Measurements from ENCODE around the gene CFAP97.
"Not testable (repeated sequence)": the region's sequence is repeated elsewhere in the genome, so short reads cannot be mapped to it uniquely, and the experiment has no call there.

CFAP97 gene

DNA sequence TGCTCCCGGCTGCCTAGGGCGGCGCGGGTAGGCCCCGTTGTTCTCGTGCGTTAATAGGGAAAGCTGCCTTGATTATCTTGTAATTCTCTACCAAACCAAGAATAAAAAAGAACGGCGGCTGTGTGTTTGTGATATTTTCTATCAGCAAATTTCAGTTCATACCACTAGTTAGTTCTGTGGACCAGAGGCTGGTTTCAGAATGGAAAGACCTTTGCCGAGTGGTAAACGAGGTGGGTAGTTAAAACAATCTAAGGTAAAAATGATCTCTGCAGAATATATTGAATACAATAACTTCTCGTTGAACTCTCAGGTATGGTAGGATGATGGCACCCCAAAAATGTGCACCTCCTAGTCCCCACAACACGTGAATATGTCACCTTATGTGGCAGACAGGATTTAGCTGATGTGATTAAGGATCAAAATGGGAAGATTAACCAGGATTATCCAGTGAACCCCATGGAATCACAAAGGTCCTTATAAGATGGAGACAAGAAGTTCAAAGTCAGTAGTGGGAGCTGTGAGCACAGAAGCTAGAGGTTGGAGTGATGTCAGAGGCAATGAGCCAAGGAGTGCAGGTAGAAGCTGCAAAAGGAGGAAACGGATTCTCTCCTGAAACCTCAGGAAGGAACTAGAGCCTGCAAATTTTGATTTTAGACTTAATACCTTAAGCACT, 574 bp upstream of the CFAP97 start:
- peak overlapping the region; percentile 96 for H2AFZ ChIP-seq (ENCODE audit: low read depth, low read length)
- peak overlapping the region; percentile 60 for H3K4me3 ChIP-seq (ENCODE audit: low read length)
- peaks cover 16% of the 10 kb centered on the region for H3K4me1 ChIP-seq (ENCODE audit: insufficient read depth, low read length)
- no peaks in the 10 kb centered on the region for H3K9me3 ChIP-seq (ENCODE audit: low read length)
- peaks cover 3% of the 10 kb centered on the region for H3K36me3 ChIP-seq (ENCODE audit: insufficient read depth, low read length)
- no peaks in the 10 kb centered on the region for H3K27me3 ChIP-seq (ENCODE audit: insufficient read depth, low read length)

DNA sequence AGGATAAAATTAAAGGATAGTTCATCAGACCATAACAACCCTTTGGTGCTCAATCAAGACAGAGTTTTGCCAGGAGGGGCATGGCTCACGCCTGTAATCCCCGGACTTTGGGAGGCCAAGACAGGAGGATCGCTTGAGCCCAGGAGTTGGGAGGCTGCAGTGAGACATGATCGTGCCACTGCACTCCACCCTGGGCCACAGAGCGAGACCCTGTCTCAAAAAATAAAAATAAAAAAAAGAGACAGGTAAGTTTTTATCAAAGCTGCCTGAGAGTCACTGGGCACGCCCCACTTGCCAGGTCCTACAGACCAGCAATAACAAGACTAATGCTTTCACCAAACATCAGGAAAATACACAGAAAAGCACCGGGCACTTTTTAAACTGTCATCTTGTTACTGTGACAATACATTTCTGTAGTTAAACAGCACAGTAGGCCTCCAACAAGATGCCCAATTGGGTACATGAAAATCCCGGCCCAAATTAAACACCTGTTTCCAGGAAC, 765 bp downstream of the CFAP97 start:
- no peaks in the 10 kb centered on the region for H3K9me3 ChIP-seq (ENCODE audit: low read length)
- no peaks in the 10 kb centered on the region for H3K27me3 ChIP-seq (ENCODE audit: insufficient read depth, low read length)
- peak overlapping the region; percentile 96 for H2AFZ ChIP-seq (ENCODE audit: low read depth, low read length)
- peak overlapping the region; percentile 60 for H3K4me3 ChIP-seq (ENCODE audit: low read length)
- H3K4me1 ChIP-seq (ENCODE audit: insufficient read depth, low read length): peaks cover 9% of the 10 kb centered on the region
- peaks cover 3% of the 10 kb centered on the region for H3K36me3 ChIP-seq (ENCODE audit: insufficient read depth, low read length)

DNA sequence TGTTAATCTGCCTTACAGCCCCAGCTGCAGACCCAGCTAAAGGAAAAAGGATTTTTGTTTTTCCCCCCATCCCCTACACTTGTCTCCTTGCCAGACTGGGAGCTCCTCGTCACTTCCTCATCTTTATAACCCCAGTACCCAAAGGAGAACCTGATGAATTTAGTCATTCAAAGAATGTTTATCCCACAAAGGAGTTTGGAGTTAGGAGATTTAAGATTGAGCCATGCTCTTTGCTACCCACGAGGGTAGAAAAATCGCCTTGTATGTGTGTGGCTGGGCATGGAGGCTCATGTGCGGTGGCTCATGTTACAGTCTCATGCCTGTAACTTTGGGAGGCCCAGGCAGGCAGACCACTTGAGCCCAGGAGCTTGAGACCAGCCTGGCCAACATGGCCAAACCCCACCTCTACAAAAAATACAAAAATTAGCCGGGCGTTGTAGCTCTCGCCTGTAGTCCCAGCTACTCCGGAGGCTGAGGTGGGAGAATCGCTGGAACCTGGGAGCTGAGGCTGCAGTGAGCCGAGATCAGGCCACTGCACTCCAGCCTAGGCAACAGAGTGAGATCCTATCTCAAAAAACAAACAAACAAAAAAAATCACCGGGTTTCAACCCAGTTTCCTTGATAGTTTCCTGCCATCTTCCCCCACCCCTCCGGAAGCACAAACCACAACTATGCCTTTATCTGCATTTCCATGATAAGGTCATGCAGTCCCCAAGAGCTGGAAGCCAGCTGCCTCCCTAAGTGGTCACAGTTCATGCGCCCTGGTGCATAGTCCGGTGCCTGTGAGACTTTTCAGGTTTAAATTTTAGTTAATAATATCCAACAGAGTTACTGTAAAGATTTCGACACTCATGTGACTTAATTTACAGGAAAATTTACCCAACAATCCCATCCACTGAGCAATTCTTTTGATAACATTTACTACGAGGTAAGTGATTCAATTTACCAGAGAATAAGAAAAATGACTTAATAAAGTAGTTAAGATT, 1.5 kb downstream of the CFAP97 start:
- H3K4me3 ChIP-seq (ENCODE audit: low read length): peak overlapping the region; percentile 60
- no peak overlapping the region for H2AFZ ChIP-seq (ENCODE audit: low read depth, low read length)
- peaks cover 3% of the 10 kb centered on the region for H3K36me3 ChIP-seq (ENCODE audit: insufficient read depth, low read length)
- no peaks in the 10 kb centered on the region for H3K9me3 ChIP-seq (ENCODE audit: low read length)
- no peaks in the 10 kb centered on the region for H3K27me3 ChIP-seq (ENCODE audit: insufficient read depth, low read length)
- H3K4me1 ChIP-seq (ENCODE audit: insufficient read depth, low read length): peaks cover 9% of the 10 kb centered on the region

DNA sequence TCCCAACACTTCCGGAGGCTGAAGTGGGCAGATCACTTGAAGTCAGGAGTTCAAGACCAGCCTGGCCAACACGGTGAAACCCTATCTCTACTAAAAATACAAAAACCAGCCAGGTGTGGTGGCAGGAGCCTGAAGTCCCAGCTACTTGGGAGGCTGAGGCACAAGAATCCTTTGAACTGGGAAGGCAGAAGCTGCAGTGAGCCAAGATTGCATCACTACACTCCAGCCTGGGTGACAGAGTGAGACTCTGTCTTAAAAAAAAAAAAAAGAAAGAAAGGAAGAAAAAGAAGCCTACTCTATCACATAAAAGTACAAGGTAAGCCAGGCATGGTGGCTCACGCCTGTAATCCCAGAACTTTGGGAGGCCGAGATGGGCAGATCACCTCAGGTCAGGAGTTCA, 5.6 kb downstream of the CFAP97 start:
- H3K4me3 ChIP-seq (ENCODE audit: low read length); H2AFZ ChIP-seq (ENCODE audit: low read depth, low read length); H3K9me3 ChIP-seq (ENCODE audit: low read length): not testable (repeated sequence)

DNA sequence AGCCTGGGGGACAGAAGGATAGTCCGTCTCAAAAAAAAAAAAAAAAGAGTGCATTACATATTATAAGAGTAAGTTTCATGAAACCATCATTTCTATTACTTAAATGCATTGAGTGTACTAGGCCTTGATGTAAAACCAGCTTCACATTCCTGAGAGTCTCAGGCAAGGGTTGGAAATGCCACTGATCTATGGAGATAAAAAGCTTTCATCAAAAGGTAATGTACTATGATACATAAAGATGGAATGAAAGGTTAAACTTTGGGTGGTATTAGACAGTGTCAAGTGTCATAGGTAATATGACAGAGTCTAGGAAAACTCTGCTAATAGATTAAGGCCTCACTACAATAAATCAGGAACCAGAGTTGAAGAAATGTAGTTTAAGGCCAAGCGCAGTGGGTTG, 7.4 kb downstream of the CFAP97 start:
- H2AFZ ChIP-seq (ENCODE audit: low read depth, low read length): no peak overlapping the region
- H3K4me3 ChIP-seq (ENCODE audit: low read length): no peak overlapping the region
- H3K9me3 ChIP-seq (ENCODE audit: low read length): no peaks in the 10 kb centered on the region
- H3K36me3 ChIP-seq (ENCODE audit: insufficient read depth, low read length): peaks cover 3% of the 10 kb centered on the region
- no peaks in the 10 kb centered on the region for H3K27me3 ChIP-seq (ENCODE audit: insufficient read depth, low read length)
- H3K4me1 ChIP-seq (ENCODE audit: insufficient read depth, low read length): no peaks in the 10 kb centered on the region

More for the DNA sequence above, 5.6 kb downstream of the CFAP97 start:
- not testable (repeated sequence) for H3K36me3 ChIP-seq (ENCODE audit: insufficient read depth, low read length); H3K4me1 ChIP-seq (ENCODE audit: insufficient read depth, low read length); H3K27me3 ChIP-seq (ENCODE audit: insufficient read depth, low read length)

DNA sequence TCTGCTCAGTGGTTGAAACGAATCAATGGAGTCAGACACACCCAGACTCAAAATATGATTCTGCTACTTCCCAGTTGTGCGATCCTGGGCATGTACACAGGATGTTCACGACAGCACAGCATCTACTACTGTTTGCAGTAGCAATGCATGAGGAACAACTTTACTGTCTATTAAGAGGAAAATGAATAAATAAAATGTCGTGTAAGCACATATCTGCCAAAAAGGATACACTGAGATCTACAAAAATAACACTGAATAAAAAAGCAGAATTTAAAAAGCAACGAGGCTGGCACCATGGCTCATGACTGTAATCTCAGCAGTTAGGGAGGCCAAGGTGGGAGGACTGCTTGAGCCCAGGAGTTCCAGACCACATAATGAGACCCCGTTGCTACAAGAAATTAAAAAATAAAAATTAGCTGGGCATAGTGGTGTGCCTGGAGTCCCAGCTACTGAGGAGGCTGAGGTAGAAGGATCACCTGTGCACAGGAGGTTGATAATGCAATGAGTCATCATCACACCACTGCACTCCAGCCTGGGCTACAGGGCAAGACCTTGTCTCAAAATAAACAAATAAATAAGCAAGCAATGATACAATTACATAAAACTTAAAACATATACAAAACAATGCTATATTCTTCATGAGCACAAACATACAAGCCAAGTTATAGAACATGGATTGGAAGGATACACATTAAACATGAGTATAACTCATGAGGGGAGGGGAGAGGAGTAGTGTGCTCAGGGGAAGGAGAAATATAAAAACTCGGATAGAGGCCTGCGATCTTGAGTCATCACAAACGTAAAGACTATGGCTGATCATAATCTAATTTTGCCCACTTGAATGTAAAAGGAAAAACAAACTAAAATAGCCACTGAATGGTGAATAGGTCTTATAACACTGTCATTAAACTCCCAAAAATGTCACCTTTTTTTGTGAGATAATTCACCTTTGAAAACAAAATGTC, 8.6 kb downstream of the CFAP97 start:
- H2AFZ ChIP-seq (ENCODE audit: low read depth, low read length): no peak overlapping the region
- H3K4me1 ChIP-seq (ENCODE audit: insufficient read depth, low read length): no peaks in the 10 kb centered on the region
- H3K4me3 ChIP-seq (ENCODE audit: low read length): no peak overlapping the region
- H3K36me3 ChIP-seq (ENCODE audit: insufficient read depth, low read length): peaks cover 7% of the 10 kb centered on the region
- H3K9me3 ChIP-seq (ENCODE audit: low read length): no peaks in the 10 kb centered on the region
- no peaks in the 10 kb centered on the region for H3K27me3 ChIP-seq (ENCODE audit: insufficient read depth, low read length)

DNA sequence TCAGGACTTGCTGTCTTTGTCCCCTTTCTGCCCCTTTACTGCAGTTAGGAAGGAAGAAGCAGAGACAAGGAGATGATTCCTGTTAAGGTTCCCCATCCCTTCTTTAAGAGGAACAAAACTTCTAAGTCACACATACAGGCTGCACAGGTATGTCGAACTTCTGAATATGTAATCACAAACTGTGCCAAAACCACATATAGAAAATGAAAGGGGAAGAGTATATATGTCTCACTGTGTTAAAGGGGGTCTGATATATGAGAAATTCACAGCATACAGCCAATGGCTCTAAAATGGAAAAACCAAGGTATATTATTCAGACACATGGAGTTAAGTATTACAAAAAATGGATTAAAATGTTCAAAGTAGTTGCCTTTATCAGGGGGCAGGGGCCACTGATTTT, 11.7 kb downstream of the CFAP97 start:
- Histone ChIP-seq H3K36me3 (ENCODE audit: insufficient read depth, low read length) (peaks cover 28% of the 10 kb centered on the region), H3K9me3 (ENCODE audit: low read length) (no peaks in the 10 kb centered on the region), H3K4me3 (ENCODE audit: low read length) (no peak overlapping the region), H3K4me1 (ENCODE audit: insufficient read depth, low read length) (no peaks in the 10 kb centered on the region), H2AFZ (ENCODE audit: low read depth, low read length) (no peak overlapping the region), H3K27me3 (ENCODE audit: insufficient read depth, low read length) (no peaks in the 10 kb centered on the region)

DNA sequence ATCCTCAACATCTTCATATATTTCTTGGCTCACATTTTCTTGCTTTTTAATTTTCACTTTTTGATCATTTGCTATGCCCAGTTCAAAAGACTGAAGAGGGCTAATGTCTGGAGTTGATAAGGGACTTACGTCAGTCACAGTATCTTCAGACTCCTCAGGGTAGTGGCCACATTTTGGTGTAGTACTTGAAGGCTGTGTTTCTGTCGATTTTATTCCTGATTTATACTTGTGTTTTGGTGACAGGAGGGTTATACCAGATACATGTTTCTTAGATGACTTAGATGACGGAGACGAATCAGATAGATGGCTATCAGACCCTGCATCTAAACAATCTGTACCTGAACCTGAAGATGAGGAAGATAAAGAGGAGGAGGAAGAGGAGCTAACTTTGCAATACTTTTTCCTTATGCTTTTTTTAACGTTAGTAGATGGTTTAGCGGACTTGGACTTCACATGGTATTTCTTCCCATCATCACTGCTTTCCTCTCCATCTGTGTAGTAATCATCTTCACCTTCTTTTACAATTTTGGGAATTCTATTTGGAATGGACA, 13.4 kb downstream of the CFAP97 start:
- no peak overlapping the region for H2AFZ ChIP-seq (ENCODE audit: low read depth, low read length)
- no peak overlapping the region for H3K4me3 ChIP-seq (ENCODE audit: low read length)
- H3K36me3 ChIP-seq (ENCODE audit: insufficient read depth, low read length): peaks cover 32% of the 10 kb centered on the region
- no peaks in the 10 kb centered on the region for H3K4me1 ChIP-seq (ENCODE audit: insufficient read depth, low read length)
- H3K9me3 ChIP-seq (ENCODE audit: low read length): no peaks in the 10 kb centered on the region
- no peaks in the 10 kb centered on the region for H3K27me3 ChIP-seq (ENCODE audit: insufficient read depth, low read length)

DNA sequence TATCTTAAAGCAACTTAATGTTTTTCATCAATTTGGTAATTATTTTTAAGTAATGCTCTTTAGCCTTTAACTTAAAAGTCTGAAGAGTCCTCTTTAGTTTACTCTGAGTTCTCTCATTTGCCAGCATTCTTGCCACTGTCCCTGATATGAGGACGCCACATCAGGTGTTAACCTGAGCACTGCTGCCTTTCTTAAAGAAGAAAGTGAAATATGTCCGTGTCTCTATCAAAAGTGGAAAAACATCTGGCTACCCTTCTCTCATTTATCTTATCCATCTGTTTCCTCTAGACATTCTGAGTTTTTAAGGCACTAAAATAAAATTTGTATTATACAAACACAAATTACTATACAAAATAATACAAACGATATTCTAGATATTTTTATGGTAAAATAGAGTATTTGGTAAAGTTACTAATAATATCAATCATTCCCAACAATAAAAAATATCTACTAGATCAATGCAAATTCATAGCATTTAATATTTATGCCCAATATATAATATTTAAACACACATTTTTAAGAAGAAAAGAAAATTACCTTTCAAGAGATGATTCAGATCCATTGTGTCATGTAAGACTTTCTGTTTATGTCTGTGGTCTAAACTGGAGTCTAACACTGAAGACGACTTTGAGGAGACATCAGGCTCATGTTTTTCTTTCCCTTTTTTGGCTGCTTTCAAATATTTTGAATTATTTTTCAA, 14.0 kb downstream of the CFAP97 start:
- peaks cover 32% of the 10 kb centered on the region for H3K36me3 ChIP-seq (ENCODE audit: insufficient read depth, low read length)
- H3K4me3 ChIP-seq (ENCODE audit: low read length): no peak overlapping the region
- no peak overlapping the region for H2AFZ ChIP-seq (ENCODE audit: low read depth, low read length)
- H3K27me3 ChIP-seq (ENCODE audit: insufficient read depth, low read length): no peaks in the 10 kb centered on the region
- no peaks in the 10 kb centered on the region for H3K9me3 ChIP-seq (ENCODE audit: low read length)
- H3K4me1 ChIP-seq (ENCODE audit: insufficient read depth, low read length): no peaks in the 10 kb centered on the region

DNA sequence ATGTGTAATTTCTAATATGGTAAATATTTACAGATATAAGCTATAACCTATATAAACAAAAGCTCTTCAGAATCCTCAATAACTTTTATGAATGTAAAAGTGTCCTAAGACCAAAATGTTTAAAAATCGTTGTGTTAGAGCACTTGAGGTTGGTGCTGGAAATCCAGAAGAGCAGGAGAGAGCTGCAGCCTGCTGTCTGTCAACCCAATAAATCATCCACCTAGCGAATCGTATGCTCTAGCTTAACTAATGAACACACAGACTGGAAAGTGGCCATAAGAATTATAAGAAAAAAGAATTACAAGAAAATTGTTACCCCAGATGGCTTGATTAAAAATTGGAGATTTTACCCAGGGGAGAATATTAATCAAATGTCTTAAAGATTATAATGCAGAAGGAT, 17.0 kb downstream of the CFAP97 start:
- Histone ChIP-seq H3K36me3 (ENCODE audit: insufficient read depth, low read length) (peaks cover 36% of the 10 kb centered on the region), H3K9me3 (ENCODE audit: low read length) (no peaks in the 10 kb centered on the region), H3K27me3 (ENCODE audit: insufficient read depth, low read length) (no peaks in the 10 kb centered on the region), H2AFZ (ENCODE audit: low read depth, low read length) (no peak overlapping the region), H3K4me3 (ENCODE audit: low read length) (no peak overlapping the region), H3K4me1 (ENCODE audit: insufficient read depth, low read length) (no peaks in the 10 kb centered on the region)

DNA sequence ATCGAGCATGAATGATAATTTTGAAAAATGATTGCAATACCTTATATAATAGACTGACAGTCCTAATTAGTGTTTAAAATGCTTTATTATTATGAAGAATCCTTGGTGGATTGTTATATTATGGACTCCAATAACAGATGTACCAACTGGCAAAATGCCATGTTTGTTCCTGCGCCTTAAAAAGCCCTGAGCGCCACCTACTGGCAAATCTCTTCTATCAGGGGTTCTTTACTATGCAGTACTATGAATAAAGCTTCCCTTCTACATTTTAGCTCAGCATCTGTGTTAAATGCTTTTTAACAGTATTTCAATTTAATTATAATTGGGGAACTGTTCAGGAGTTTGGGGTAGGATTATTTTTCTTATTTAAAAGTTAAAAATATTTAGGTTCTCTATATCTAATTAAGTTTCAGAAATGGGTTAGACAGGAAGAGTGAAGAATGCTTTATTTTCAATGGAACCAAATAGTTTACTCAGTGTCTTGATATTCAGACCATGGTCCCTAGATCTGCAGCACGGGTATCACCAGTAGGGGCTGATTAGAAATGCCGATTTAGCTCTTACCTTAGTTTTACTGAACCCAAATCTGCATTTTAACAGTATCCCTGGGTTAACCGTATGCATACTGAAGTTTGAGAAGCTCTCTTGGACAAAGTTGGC, 20.0 kb downstream of the CFAP97 start:
- H3K4me3 ChIP-seq (ENCODE audit: low read length): no peak overlapping the region
- no peaks in the 10 kb centered on the region for H3K27me3 ChIP-seq (ENCODE audit: insufficient read depth, low read length)
- H2AFZ ChIP-seq (ENCODE audit: low read depth, low read length): no peak overlapping the region
- H3K9me3 ChIP-seq (ENCODE audit: low read length): peaks cover 3% of the 10 kb centered on the region
- H3K4me1 ChIP-seq (ENCODE audit: insufficient read depth, low read length): no peaks in the 10 kb centered on the region
- H3K36me3 ChIP-seq (ENCODE audit: insufficient read depth, low read length): peaks cover 19% of the 10 kb centered on the region

Measured in neuron (in vitro differentiated cells).